Central memory CD4-positive, alpha-beta T cell (primary cell): Measurements from ENCODE around the gene NEK5.
"Not testable (repeated sequence)": the region's sequence is repeated elsewhere in the genome, so short reads cannot be mapped to it uniquely, and the experiment has no call there.

Experiments
- DNase-seq: peaks from one replicate; pipeline ENCODE4 v3.0.0; 2022

NEK5 gene

GRCh38 chr13:52137489-52137888, 8.6 kb upstream of the NEK5 start:
- DNase-seq, result no peak

- no peak for DNase-seq
Observed at GRCh38 chr13:52136763-52137162, 7.9 kb upstream of the NEK5 start.

- no peak for DNase-seq
Observed at GRCh38 chr13:52130641-52131040, 1.8 kb upstream of the NEK5 start.

DNA sequence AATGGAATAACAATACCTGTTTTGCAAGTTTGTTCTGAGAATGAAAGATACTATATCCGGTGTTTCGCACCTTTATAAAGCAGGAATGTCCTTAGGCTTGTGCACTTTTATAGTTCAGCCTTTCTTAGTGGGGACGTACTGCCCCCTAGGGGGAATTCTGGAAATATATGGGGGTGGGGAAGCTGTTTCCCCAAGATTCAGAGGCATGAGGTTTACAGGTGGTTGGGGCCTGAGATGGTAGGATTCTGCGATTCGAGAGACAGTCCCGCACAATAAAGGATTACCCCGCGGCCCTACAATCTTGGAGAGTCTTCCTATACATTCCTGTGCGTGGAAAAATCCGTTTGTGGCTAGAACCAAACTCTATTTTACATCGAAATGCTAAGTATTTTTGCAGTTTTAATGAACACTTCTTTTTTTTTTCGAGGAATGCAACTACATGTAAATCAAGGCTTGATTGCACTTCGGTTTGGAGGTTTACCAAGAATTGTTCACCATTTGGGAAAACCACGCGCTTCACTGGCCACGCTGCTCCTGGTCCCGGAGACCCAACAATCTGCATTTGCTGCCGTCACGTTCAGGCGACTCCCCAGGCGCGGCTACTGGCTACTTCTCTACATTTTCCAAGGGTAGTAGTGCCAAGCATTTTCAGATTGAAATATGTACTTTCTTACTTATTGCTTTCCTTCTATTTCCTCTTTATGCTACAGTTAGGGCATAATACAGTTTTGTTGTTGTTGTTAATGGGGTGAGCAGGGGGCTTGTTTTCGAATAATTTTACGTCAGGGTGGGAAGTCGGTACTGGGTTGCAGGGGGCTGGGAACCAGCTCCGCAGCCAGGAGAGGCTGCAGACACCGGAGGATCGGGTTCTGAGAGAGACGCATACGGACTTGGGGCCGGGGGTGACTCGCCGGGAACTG, 830 bp downstream of the NEK5 start:
- peak; percentile 63 for DNase-seq

GRCh38 chr13:52127378-52127777, 1.5 kb downstream of the NEK5 start:
- no peak for DNase-seq

- no peak for DNase-seq
Observed at GRCh38 chr13:52125547-52125946, 3.3 kb downstream of the NEK5 start.

DNA sequence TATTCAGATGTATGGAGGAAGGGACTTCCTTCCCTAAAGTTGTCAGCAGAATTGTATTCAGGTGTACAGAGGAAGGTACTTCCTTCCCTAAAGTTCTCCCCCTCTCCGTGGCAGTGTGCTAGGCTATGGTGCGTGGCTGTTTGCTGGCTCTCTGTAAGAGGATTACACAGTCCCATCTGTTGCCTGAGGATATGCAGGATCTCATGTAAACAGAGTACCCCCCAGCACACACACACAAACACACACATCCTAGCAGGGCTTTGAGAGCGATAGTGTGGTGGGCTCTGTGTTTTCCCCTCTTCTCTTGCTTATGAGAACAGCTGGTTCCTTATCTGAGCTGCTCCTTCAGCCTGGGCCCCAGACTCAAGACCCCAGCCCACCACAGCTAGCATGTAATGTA, 10.3 kb downstream of the NEK5 start:
- no peak for DNase-seq

- no peak for DNase-seq
Observed at GRCh38 chr13:52118095-52118494, 10.8 kb downstream of the NEK5 start.

DNA sequence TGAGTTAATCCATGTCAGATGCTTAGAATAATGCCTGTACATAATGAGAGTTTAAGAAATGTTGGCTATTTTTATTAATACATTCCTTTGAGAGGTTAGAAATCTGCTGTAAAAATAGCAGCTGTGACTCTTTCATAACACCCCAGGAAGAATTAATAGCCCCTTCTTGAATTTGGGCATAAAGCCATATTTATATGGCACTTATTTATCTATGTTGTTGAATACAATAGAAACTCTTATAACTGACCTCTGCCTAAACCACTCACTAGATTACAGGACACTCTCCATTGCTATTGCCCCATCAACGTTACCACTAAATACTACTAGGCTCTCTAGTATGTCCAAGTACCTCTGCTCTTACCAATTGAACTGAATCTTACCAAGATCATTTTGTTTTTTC, 16.3 kb downstream of the NEK5 start:
- no peak for DNase-seq

- DNase-seq, result no peak
Observed at GRCh38 chr13:52109116-52109670, 19.7 kb downstream of the NEK5 start.

DNA sequence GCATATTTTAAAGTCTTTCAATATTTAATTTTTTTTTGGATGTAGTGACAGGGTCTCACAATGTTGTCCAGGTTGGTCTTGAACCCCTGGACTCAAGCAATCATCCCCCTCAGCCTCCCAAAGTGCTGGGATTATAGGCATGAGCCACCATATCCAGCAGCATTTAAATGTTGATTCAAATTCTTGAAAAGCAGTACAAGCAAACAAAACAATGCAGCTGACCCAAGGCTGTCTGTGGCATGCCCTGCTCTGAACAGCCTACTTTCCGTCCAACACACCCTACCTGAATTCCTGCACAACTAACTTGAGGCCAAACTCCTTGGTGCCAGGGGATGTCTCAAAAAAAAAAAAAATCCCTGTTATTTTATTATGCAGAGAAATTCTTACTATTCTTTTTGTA, 23.0 kb downstream of the NEK5 start:
- DNase-seq, result no peak

GRCh38 chr13:52104624-52105023, 24.2 kb downstream of the NEK5 start:
- no peak for DNase-seq

GRCh38 chr13:52103386-52103785, 25.5 kb downstream of the NEK5 start:
- no peak for DNase-seq

DNA sequence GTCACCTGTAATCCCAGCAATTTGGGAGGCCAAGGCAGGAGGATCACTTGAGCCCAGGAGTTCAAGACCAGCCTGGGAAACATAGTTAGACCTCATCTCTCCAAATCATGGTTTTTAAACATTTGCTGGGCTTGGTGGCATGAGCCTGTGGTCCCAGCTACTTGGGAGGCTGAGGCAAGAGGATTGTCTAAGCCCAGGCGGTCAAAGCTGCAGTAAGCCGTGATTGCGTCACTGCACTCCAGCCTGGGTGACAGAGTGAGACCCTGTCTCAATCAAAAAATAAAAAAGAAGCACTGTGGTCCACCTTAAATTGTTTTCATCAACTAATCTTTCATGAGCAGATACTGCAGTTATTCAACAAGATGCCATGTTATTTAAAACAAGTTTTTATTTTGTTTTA, 26.4 kb downstream of the NEK5 start:
- not testable (repeated sequence) for DNase-seq

GRCh38 chr13:52097197-52097596, 31.7 kb downstream of the NEK5 start:
- DNase-seq, result no peak

GRCh38 chr13:52096748-52097147, 32.1 kb downstream of the NEK5 start:
- no peak for DNase-seq

GRCh38 chr13:52096062-52096461, 32.8 kb downstream of the NEK5 start:
- DNase-seq, result no peak

DNA sequence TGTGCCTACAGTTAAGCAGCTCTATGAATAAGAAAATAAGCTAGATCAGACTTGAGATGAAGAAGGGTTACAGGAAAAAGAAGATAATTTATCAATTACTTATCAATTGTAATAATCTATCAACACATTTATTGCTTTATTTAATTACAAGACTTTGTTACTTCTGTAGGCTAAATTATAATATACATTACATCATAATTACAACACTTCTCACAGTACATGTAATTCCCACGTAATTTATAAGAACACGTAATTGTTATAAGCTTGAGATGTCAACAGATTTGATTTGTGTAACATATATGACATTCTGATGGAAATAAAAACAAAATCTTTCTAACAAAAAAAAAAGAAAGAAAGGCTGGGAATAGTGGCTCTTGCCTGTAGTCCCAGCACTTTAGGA, 36.8 kb downstream of the NEK5 start:
- no peak for DNase-seq

- DNase-seq, result no peak
Observed at GRCh38 chr13:52091473-52091872, 37.4 kb downstream of the NEK5 start.

- DNase-seq, result no peak
Observed at GRCh38 chr13:52085421-52085820, 43.5 kb downstream of the NEK5 start.

GRCh38 chr13:52084981-52085380, 43.9 kb downstream of the NEK5 start:
- not testable (repeated sequence) for DNase-seq

GRCh38 chr13:52082601-52083000, 46.3 kb downstream of the NEK5 start:
- no peak for DNase-seq

- not testable (repeated sequence) for DNase-seq
Observed at GRCh38 chr13:52079891-52080290, 49.0 kb downstream of the NEK5 start.

- no peak for DNase-seq
Observed at GRCh38 chr13:52070929-52071523, 57.8 kb downstream of the NEK5 start.
